Measurements from ENCODE around the gene SSC5D.

The SSC5D gene

DNA sequence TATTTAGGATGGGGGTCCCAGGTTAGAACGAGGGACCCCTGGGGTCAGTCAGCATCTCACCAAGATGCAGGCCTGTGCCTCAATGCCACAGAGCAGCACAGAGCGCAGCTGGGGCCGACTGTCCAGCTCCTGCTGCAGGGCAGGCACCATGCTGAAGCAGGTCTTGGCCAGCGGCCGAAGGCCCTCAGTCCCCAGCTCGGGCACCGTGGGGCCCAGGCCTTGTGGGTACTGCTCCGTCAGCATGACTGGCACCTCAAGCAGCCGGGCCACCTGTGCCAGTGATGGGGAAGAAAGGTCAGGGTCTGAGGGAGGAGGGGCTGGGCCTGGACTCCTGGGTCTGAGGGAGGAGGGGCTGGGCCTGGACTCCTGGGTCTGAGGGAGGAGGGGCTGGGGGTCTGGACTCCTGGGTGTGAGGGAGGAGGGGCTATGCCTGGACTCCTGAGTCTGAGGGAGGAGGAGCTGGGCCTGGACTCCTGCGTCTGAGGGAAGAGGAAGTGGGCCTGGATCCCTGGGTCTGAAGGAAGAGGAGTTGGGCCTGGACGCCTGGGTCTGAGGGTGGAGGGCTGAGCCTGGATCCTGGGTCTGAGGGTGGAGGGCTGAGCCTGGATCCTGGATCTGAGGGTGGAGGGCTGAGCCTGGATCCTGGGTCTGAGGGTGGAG lies 32.5 kb upstream of the SSC5D start:
- no peak for DNase-seq (ENCODE audit: low read depth in 2 of 2)

GRCh38 chr19:55456347-55456746 lies 31.9 kb upstream of the SSC5D start:
- no peak for DNase-seq (ENCODE audit: low read depth in 2 of 2)

DNA sequence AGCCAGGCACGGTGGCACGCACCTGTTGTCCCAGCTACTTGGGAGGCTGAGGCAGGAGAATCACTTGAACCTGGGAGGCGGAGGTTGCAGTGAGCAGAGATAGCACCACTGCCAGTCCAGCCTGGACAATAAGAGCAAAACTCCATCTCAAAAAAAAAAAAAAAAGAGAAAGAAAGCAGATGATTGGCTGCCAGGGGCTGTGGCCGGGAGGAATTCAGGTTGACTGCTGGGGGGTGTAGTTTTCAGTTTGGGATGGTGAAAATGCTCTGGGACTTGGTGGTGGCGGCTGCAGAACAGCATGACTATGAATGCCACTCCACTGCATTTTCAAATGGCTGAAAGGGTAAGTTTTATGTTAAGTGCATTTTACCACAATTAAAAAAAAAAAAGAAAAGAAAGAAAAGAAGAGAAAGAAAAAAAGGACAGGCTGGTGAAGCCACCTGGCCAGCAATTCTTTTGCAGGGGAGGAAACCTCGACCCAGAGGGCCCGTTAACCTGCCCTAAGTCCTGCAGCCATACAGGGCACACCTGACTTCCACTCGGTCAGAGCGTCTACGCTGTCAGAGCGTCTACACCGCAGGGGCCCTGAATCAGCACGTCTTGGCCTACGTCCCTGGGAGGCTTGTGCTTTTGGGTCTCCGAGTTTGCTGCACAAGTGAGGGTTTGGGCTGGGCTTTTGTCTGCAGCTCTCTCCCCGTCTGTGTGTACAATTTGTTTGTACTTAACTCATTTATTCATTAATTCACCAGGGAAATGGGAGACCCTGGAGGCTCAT lies 30.4 kb upstream of the SSC5D start:
- no peak for DNase-seq (ENCODE audit: low read depth in 2 of 2)

DNA sequence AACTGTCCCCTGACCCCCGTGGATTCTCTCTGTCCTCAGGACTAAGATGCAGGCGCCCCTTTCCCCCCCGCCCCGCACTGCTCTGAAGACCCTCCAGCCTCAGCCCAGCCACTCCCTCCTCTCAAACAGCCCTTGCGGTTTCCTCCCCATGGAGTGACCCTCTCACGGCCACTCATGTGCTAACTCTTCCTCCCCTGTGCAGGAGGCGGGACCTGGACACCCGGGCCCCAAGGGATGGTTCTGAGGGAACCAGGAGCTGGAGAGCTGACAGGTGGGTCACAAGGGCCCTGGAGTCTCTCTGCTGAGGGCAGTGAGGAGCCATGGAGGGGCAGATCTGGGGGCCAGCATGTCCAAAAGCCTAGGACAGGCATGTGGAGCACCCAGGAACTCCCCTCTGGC lies 28.7 kb upstream of the SSC5D start:
- no peak for DNase-seq (ENCODE audit: low read depth in 2 of 2)

- no peak for DNase-seq (ENCODE audit: low read depth in 2 of 2)
Measured at GRCh38 chr19:55459950-55460657, 28.1 kb upstream of the SSC5D start.

GRCh38 chr19:55460670-55461258 lies 27.5 kb upstream of the SSC5D start:
- no peak for DNase-seq (ENCODE audit: low read depth in 2 of 2)

DNA sequence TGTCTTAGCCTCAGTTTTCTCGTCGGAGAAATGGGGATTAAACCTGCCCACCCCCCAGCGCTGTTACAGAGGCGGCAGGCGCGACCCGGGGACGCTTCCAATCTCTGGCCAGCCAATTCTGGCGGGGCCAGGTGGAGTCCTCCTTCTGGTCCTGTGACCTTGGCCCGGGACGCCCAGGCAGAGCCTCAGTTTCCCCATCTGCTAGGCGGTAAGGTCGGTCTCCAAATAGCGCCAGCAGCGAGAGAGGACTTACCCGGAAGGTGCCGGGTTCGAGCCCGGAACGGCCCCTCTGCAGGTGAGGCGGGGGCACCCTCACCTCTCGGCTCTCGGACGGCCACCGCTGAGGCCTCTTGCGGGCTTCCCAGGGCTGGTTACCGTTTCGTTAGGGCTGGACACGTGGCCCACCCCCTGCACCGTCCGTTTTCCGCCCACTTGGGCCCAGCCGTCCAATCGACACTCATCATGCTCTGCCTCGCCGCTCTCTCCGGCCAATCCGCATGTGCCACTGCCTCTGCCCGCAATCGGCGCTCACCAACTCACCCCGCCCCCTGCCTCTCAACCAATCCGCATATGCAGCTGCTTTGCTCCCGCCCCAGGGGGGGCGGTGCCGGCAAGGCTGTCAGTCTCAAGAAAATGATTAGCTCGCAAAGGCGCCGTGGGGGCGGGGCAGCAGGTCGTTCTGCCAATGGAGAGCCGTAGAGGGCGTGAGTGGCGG lies 26.8 kb upstream of the SSC5D start, which contains the start of gene ISOC2:
TSS of gene ISOC2 (minus strand) at position 384 of the 715 bp plus-strand sequence. CDS start 5,156 bp downstream, outside the sequence.
- DNase-seq (ENCODE audit: low read depth in 2 of 2): peak; percentile 100

GRCh38 chr19:55461974-55462626 lies 26.1 kb upstream of the SSC5D start:
- no peak for DNase-seq (ENCODE audit: low read depth in 2 of 2)

- no peak for DNase-seq (ENCODE audit: low read depth in 2 of 2)
Measured at GRCh38 chr19:55462722-55463121, 25.5 kb upstream of the SSC5D start.

- DNase-seq (ENCODE audit: low read depth in 2 of 2): no peak
Measured at GRCh38 chr19:55463583-55464031, 24.6 kb upstream of the SSC5D start.

GRCh38 chr19:55464039-55464661 lies 24.1 kb upstream of the SSC5D start:
- DNase-seq (ENCODE audit: low read depth in 2 of 2): no peak

DNA sequence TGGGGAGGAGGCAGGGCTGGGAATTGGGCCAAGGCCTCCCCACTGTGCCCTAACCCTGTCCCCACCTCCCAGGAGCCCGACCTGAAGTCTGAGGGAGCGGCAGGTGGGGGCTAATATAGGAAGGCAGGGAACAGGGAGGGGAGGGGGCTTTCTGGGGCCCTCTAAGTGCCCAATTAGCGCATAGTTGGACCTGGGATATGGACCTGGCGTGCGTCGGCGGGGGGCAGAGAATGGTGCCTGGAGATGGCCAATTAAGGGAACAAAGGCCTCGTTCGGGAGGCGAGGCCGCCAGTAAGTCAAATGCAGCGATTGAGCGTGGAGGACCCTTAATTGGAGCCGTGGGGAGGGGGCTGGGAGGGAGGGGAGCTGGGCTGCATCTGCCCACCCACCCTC lies 23.6 kb upstream of the SSC5D start, which contains the start of gene C19orf85:
TSS of gene C19orf85 (minus strand) at position 90 of the 393 bp plus-strand sequence. CDS start 197 bp downstream, outside the sequence.
- no peak for DNase-seq (ENCODE audit: low read depth in 2 of 2)

- no peak for DNase-seq (ENCODE audit: low read depth in 2 of 2)
Measured at GRCh38 chr19:55465460-55466240, 22.6 kb upstream of the SSC5D start.

DNA sequence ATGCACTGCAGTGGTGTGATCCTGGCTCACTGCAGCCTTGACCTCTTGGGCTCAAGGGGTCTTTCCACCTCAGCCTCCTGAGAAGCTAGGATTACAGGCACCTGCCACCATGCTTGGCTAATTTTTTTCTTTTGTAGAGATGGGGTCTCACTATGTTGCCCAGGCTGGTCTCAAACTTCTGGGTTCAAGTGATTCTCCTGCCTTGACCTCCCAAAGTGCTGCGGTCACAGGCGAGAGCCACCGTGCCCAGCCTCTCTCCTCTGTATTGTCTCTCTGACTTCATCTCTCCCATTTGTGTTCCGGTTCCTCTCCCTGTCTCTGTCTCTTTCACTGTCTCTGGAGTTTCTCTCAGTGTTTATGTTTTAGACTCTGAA lies 22.0 kb upstream of the SSC5D start:
- DNase-seq (ENCODE audit: low read depth in 2 of 2): no peak

DNA sequence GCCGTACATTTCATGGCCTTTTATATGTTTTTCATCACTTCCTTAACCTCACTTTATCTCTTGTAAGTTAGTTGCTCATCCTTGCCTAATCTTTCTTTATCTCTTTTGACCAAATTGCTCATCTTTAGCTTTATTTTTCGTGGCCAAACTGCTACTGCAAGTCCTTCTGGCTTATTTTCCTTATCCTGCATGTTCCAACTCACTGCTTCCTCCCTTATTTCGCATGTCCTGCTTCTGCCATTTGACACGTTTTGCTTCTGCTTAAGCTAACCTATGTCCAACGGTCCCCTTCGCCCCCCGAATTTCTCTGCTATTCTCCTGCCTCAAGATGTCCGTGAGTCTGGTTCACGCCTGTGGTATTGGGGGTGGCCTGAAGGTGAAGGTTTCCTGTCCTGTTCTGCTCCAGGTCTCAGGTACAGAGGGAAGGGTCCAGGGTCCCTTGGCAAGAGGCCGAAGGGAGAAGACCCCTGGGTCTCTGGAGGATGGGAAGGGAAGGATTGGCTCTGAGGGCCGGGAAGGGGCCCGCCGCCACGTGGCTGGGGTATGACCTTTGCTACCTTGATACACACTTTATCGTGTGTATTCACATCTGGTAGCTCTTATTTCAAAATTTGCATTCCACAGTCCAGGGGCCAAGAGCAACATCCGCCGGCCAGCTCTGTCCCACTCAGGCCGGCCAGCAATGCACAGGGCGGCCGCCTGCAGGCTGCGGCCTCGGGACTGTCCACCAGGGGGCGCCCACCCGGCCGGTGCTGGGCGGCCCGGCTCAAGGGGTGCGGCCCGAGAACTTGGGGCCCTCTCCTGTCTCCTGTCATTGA lies 20.8 kb upstream of the SSC5D start:
- DNase-seq (ENCODE audit: low read depth in 2 of 2): peak in 1 of 2 donors; percentile 33

DNA sequence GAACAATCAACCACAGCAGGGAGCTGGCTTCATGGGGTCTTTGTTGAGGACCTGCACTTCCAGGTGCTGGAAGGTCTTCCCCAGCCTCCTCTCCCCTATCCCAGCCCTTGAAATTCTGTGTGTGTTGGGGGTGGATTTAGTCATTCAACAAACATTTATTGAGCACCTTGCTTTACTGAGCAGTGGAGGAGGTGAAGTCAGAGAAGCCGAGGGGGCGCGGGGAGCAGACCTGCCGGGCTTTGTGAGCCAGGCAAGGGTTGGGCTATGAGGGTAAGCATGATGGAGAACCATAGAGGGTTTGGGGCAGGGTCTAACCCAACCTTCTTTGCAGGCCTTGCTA lies 20.2 kb upstream of the SSC5D start:
- no peak for DNase-seq (ENCODE audit: low read depth in 2 of 2)

DNA sequence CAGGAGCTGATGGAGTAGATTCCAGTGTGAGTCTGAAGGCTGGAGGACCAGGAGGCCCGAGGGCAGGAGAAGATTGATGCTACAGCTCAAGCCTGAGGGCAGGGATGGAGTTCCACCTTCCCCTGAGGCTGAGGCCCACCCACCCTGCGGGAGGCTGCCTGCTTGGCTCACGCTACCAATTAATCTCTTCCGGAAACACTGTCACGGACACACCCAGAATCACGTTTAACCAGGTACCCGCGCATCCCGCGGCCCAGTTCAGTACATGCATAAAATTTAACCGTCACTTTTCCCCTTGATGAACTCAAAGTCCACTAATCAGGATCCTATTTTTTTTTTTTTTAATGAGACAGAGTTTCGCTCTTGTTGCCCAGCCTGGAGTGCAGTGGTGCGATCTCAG lies 17.0 kb upstream of the SSC5D start:
- no peak for DNase-seq (ENCODE audit: low read depth in 2 of 2)

DNA sequence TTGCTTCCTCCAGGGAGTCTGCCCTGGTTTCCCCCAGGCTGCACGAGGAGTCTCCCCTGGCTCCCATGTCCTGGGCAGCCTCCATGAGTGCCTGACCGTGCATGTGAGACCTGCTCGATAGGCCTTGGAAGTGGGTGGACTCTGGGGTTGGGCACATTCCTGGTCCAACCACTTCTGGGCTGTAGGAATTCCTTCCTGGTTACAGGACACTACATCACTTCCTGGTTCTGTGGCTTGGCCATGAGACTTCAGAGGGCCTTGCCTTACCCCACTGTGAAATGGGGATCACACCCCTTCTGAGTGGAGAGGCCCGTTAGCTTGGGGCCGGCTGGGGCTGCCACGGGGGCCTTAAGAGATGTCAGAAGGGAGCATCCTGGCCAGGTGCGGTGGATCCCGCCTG lies 15.8 kb upstream of the SSC5D start:
- DNase-seq (ENCODE audit: low read depth in 2 of 2): no peak

Measured in activated CD8-positive, alpha-beta memory T cell treated with anti-CD3 and anti-CD28 coated beads for 4 hours (primary cell).